Fibroblast of skin of abdomen (primary cell): ENCODE results near the gene ABCC3.
A peak's percentile ranks its signal among the peaks of the same experiment; 100 is the strongest.

Experiments
- DNase-seq: peaks from one replicate; pipeline ENCODE4 v3.0.0-alpha.2; 2013

ABCC3 gene

GRCh38 chr17:50607522-50608175 lies 27.0 kb upstream of the ABCC3 start:
- DNase-seq, result no peak

DNA sequence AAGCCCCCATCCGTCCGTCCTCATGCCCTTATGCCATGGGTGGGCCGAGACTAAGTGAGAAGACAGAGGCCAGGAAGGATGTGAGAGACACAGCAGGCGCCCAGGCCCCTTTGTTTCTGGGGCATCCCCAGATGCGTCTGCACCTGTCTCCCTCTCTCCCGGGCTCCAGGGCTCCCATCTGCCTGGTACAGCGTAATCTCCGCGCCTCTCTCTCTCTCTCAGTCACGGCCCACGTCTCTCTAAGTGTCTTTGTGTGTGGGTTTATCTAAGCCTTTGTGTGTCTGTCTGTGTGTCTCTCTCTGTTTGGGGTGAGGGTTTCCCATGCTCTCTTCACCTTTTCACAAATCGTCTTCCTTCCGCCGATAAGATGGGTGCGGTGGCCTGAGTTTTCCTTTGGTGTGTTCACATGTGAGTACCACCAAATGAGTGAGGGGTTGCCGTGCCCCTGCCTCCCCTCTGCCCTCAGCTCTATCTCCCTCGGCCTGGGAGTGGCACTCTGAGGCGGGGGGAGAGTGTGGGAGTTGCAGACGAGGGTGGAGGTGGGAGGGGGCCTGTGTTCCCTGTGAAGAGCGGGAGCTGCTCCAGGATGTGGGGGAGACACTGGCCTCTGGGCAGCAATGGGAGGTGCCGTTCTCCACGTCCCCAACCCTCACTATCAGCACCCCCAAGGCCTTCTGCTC lies 25.8 kb upstream of the ABCC3 start:
- no peak for DNase-seq

GRCh38 chr17:50609380-50610074 lies 25.2 kb upstream of the ABCC3 start:
- no peak for DNase-seq

DNA sequence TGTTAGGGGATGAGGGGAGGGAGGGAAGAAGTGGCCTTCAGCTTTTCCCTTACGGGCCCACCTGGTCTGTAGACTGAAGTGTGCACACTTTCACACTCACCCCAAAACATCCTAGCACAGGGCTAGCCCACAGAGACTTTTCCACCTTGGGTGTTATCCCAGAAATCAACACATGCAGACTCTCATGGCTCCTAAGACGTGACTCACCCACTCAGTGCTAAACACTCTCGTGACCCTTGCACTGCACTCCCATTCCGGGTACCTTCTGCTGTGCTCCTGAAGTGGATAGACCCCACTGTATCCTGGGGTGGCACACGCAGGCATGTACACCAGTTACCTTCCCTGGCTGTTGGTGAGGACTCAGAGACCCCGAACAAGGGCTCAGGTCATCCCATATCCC lies 23.0 kb upstream of the ABCC3 start:
- no peak for DNase-seq

DNA sequence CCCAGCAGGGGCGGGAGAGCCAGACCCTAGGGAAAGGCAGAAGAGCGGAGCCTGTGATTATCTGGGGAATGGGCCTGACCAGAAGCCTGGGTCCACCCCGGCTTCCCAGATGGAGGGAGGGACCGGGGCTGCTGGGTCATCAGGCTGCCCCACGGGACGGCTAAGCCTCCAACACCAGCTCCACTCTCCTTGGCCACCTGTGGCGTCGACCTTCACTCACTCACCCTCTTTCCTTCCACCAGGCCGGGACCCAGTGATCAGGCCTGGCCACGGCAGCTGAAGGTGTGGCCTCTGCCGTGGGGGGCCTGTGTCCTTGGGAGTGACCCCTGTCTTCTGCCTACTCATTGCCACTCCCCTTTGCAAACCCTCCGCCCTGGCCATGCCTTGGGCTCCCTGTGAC lies 22.4 kb upstream of the ABCC3 start:
- DNase-seq, result no peak

- no peak for DNase-seq
Measured at GRCh38 chr17:50613007-50613992, 21.4 kb upstream of the ABCC3 start.

GRCh38 chr17:50614471-50615051 lies 20.1 kb upstream of the ABCC3 start:
- no peak for DNase-seq

DNA sequence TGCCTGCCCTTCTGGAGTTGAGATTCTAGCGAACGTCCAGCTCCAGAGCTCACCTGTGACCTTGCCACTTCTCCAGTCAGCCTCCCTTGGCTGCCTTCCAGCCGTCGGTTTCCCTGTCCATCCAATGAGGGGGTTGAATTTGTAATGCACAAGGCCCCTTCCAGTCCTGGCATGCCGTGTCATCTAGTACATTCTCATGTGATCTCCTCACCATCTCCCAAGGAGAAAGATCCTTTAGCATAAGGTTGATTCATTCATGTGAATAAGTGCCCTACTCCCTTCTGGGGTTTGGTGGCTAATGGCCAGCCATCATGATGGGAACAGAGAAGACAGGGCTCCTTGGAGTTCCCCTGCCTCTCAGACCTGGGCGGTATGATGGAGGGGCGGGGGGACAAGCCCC lies 18.9 kb upstream of the ABCC3 start:
- DNase-seq, result no peak

DNA sequence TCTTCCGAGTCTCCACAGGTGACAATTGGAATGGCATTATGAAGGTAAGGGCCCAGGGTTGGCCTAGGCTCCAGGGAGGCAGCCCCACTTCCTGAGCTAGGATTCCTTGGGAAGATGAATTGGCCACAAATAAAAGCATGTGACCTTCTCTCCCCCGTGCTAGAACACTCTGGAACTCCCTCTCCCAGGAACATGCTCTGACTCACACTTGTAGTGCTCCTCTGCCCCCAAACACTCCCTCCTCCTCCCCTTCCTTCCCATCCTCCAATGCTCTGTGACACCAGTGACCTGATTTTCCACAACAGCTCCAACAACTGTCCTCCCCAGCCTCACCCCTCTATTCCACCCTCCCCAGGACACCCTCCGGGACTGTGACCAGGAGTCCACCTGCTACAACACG lies 16.4 kb upstream of the ABCC3 start:
- no peak for DNase-seq

DNA sequence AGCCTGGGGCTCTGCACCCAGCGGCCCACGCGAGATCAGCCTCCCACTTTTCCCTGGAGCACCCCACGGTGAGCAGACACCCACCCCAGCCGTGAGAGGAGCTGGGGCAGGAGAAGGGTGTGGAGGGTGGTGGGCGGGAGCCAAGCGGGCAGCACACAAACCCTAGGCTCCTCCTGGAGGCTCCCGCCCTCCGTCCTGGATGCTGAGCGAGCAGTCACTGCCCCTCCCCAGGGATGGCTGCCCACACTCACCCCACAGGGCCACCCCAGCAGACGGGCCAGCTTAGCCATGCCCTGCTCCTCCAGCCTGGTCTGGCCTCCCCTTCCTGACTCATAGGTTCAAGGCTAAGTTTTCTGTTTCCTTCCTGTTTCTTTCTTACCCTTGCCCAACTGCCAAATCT lies 15.7 kb upstream of the ABCC3 start:
- DNase-seq, result no peak

DNA sequence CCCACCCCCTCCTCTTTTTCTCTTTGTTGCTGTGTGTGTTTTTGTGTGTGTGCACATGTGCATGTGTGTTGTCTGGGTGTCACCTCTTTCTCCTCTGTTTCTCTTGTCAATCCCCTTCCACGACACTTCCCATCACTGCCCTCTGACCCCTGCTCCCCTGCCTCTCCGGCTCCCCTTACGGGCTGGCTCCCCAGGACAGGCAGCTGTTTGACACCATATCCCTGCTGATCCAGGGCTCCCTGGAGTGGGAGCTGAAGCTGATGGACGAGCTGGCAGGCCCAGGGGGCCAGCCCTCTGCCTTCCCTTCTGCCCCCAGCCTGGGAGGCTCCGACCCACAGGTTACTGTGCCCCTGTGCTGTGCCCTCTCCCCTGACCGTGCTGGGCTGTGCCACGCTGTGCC lies 15.2 kb upstream of the ABCC3 start:
- DNase-seq, result no peak

GRCh38 chr17:50620237-50620636 lies 14.4 kb upstream of the ABCC3 start:
- DNase-seq, result no peak

DNA sequence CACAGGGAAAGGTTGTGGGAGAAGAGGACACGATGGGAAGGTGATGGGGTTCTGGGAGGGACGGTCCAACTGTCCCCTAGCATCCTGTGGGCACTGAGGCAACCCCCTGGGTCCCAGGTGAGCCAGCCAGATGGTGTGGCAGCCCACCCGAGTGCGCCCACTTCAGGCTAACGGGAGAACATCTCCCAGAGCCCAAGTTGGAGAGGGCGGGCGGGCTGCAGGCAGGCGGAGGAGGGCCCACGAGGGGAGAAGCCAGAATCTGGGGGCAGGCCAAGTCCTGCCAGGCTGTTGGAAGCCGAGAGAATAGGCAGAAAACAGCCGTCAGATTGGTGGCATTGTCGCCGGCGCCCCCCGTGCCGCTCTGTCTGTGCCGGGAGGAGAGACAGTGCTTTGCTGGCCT lies 13.8 kb upstream of the ABCC3 start:
- no peak for DNase-seq

DNA sequence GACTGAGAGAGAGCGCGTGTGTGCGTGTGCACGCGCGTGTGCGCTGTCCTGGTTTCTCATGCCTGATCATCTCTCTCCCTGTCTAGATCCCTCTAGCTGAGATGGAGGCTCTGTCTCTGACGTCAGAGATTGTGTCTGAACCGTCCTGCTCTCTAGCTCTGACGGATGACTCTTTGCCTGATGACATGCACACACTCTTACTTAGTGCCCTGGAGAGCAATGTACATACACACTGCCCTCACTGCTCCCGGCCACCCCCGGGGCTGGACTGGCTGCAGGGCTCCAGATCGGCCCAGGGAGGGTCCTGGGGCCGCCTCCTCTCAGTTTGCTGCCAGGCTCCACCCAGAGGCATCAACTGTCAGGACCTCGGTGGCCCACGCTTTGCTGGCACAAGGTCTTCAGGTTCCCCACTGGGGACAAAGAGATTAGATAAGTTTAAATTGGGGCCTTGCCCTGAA lies 13.1 kb upstream of the ABCC3 start:
- DNase-seq, result no peak

DNA sequence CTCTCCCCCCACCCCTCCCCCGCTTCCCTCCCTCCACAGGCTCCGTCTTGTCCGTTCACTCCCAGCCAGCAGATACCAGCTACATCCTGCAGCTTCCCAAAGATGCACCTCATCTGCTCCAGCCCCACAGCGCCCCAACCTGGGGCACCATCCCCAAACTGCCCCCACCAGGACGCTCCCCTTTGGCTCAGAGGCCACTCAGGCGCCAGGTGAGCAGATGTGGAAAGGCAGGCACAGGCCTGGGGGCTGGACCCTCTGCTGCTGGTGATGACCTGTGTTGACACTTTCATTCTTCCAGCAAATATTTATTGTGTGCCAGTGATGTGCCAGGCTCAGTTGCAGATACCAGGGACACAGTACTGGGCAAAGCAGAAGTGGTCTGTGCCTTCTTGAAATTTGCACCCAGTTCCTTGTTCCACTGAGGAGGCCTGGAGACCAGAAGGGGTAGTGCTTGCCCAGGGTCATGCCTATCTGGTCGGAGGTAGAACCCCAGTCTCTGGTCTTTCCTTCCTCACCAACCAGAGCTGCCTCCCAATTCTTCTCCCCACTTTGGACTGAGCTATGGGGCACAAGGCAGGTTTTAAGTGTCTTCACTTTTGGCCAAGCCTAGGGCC lies 10.3 kb upstream of the ABCC3 start:
- DNase-seq, result no peak

DNA sequence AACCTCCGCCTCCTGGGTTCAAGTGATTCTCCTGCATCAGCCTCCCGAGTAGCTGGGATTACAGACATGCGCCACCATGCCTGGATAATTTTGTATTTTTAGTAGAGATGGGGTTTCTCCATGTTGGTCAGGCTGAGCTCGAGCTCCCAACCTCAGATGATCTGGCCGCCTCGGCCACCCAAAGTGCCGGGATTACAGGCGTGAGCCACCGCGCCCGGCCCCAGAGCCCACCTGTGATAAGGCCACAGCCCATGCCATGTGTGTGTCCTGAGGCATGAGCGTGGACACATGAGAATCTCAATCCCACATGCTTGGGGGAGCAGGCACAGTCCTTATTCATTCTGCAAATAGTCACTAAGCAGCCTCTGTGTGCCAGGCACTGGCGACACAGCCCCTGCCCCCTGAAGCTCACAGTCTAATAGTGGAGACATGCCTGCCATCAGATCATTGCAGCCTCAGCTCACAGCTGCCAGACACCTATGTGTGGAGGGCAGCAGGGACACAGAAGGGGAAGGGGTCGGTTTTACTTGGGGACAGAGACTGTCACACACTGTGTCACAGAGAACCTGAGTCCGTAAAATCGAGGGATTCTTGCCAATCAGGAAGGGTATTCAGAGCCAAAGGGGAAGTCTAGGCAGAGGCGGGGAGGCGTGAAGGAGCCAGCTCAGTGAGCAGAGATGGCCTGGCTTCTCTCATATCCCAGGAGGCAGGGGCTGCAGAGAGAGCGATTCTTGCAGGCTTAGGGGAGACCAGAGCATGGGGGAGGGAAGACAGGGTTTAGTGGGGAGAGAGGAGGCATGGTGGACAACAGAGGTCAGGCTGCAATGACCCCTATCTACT lies 9.4 kb upstream of the ABCC3 start:
- no peak for DNase-seq

DNA sequence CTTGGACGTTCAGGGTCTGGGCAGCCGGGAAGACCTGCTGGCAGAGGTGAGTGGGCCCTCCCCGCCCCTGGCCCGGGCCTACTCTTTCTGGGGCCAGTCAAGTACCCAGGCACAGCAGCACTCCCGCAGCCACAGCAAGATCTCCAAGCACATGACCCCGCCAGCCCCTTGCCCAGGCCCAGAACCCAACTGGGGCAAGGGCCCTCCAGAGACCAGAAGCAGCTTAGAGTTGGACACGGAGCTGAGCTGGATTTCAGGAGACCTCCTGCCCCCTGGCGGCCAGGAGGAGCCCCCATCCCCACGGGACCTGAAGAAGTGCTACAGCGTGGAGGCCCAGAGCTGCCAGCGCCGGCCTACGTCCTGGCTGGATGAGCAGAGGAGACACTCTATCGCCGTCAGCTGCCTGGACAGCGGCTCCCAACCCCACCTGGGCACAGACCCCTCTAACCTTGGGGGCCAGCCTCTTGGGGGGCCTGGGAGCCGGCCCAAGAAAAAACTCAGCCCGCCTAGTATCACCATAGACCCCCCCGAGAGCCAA lies 8.6 kb upstream of the ABCC3 start:
- DNase-seq, result peak; percentile 69

DNA sequence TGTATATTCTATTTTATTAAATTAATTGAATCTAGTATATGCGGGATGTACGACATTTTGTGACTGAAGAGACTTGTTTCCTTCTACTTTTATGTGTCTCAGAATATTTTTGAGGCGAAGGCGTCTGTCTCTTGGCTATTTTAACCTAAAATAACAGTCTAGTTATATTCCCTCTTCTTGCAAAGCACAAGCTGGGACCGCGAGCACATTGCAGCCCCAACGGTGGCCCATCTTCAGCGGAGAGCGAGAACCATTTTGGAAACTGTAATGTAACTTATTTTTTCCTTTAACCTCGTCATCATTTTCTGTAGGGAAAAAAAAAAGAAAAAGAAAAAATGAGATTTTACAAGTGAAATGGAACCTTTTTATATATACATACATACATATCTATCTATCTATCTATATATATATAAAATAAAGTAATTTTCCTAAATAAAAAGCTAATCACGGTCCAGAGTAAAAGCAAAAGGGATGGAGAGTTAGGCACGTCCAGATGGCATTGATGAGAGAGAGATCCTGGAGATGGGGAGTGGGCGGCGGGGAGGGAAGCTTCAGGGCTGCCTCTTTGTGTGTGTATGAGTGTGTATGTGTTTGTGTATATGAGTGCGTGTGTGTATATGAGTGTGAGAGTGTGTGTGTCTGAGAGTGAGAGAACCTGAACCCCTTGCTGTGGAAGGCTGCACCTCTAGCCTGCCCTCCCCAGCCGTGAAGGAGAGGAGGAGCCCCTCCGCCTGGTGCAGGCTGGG lies 7.5 kb upstream of the ABCC3 start:
- no peak for DNase-seq

DNA sequence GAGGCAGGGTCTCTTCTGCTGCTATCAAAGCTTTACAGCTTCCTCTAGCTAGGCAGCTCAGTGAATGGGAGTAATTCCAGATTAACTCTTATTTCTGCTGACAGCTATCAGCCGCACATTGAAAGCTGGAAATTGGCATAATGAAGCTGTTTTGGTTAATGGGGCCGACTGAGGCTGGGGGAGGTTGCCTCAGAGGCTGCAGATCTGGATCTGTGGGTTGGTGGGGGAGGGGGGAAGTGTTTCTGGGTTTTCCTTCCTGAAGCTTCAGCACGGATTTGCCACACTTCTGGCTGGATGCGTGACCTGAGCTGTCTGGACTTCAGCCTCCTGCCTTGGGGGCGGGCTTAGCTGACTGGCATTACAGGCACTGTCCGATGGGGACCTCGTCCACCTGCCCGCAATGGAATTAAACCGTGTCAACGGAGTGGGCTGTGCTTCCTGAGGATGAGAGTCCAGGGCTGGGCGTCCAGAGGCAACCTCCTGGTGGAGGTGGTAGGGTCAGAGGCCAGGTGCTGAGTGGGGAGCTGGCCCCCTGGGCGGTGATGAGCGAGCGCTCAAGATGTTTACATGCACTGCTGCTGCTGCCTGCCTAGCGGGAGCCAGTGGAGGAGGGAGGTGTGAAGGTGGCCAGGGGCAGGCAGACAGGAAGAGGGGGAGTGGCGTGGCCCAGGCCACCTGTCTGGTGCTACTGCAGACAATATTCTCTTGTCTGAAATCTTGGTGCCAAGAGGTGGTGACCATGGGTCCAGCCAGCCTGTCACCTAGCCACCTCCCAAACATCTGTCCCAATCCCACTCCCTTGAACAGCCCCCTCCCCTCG lies 6.7 kb upstream of the ABCC3 start:
- DNase-seq, result no peak
